HG03103 (cell line): ENCODE data around the gene CSHL1.
"Not testable (repeated sequence)": the region's sequence is repeated elsewhere in the genome, so short reads cannot be mapped to it uniquely, and the experiment has no call there.

Experiments
- ATAC-seq: cut with Tn5 transposase; IDR thresholded peaks from one replicate; pipeline ENCODE4 v1.9.1; 2021; ENCODE audit warnings: low read depth; ENCODE audit not compliant: unreplicated experiment

CSHL1 gene

GRCh38 chr17:63920050-63920449 is 9.0 kb upstream of the CSHL1 start:
- not testable (repeated sequence) for ATAC-seq

GRCh38 chr17:63919311-63919723 is 8.3 kb upstream of the CSHL1 start:
- ATAC-seq, result no peak

- ATAC-seq, result not testable (repeated sequence)
Observed at GRCh38 chr17:63918789-63919305, 7.8 kb upstream of the CSHL1 start, which contains the start of gene GH1. Gene GH1, minus strand, starts transcription at chr17:63918839. Its CDS starts 63 bp downstream, at chr17:63918776.

GRCh38 chr17:63918305-63918704 is 7.2 kb upstream of the CSHL1 start:
- ATAC-seq, result no peak

DNA sequence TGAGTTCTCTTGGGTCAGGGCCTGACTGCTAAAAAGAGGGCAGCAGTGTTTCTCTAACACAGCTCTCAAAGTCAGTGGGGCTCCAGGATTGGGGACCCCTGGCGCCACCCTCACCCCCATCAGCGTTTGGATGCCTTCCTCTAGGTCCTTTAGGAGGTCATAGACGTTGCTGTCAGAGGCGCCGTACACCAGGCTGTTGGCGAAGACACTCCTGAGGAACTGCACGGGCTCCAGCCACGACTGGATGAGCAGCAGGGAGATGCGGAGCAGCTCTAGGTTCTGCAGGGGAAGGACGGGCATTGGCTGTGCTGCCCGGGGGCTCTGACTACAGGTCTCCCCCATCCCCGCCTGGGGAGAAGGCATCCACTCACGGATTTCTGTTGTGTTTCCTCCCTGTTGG is 6.6 kb upstream of the CSHL1 start:
- no peak for ATAC-seq

- not testable (repeated sequence) for ATAC-seq
Observed at GRCh38 chr17:63917206-63917605, 6.1 kb upstream of the CSHL1 start.

- ATAC-seq, result no peak
Observed at GRCh38 chr17:63916566-63917185, 5.6 kb upstream of the CSHL1 start.

- not testable (repeated sequence) for ATAC-seq
Observed at GRCh38 chr17:63915753-63916152, 4.7 kb upstream of the CSHL1 start.

GRCh38 chr17:63914471-63914870 is 3.4 kb upstream of the CSHL1 start:
- no peak for ATAC-seq

DNA sequence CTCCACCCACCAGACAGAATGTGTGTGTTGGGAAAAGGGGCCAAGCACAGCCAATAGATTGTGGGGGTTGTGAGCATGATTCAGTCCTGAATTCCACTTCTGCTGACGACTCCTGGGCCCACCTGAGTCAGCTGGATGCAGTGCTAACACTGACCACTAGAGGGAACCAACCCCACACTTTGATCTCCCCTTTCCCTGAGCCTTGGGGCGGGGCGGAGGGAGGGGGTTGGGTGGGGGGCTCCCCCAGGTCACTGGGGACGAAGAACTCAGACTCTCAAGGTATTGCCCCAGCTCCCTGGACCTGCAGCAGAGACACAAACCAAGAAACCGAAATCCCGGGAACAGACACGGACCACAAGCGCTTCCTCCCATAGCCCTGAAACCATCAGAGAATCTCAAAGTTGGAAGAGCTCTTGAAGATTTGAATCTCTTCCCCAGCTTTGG is 621 bp upstream of the CSHL1 start:
- no peak for ATAC-seq

DNA sequence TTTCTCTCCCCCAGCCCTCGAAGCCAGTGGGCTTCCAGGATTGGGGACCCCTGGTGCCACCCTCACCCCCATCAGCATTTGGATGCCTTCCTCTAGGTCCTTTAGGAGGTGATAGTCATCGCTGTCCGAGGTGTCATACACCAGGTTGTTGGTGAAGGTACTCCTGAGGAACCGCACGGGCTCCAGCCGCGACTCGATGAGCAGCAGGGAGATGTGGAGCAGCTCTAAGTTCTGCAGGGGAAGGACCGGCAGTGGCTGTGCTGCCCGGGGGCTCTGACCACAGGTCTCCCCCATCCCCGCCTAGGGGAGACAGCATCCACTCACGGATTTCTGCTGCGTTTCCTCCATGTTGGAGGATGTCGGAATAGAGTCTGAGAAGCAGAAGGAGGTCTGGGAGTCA is 962 bp downstream of the CSHL1 start:
- ATAC-seq, result no peak

DNA sequence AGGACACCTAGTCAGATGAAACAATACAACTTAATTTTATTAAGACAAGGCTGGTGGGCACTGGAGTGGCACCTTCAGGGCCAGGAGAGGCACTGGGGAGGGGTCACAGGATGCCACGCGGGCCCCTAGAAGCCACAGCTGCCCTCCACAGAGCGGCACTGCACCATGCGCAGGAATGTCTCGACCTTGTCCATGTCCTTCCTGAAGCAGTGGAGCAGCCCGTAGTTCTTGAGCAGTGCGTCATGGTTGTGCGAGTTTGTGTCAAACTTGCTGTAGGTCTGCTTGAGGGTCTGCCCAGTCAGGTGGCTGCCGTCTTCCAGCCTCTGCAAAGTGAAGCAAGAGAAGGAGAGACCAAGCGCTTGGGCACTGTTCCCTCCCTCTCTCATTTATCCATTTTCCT is 1.5 kb downstream of the CSHL1 start:
- ATAC-seq, result not testable (repeated sequence)

DNA sequence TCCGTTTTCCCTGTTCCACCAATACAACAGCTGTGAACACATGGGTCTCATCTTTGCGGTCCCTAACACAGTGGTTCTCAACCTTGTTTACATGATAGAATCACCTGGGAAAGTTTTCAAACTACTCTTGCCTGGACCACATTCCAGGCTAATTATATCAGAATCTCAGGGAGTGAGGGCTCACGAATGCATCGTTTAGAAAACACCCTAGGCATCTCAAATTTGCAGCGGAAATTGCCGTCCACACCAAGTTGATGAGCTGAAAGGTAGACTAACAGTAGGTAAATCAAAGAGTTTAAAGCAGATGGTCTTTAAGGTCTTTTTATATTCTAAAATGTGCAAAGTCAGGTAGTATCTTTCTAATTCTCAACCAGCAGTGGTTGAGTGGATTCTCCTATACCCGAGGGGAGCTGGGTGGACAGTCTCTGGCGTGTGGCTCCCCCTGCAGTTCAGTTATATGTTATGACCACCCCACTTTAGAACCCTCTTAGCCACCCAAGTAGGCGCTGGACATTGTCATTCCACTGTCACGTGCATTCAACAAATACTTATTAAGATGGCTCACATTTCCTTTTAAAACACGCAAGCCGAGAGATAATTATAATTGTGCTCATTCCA is 3.8 kb downstream of the CSHL1 start:
- ATAC-seq, result not testable (repeated sequence)

DNA sequence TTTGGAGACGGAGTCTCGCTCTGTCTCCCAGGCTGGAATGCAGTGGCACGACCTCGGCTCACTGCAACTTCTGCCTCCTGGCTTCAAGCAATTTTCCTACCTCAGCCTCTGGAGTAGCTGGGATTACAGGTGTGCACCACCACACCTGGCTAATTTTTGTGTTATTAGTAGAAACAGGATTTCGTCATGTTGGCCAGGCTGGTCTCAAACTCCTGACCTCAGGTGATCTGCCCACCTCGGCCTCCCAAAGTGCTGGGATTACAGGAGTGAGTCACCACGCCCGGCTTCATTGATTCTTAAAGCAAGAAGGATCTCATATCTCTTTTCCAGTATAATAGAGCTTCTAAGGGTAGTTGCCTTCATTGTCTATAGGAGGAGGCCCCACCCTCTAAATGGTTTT is 6.3 kb downstream of the CSHL1 start:
- not testable (repeated sequence) for ATAC-seq

GRCh38 chr17:63903787-63904201 is 7.3 kb downstream of the CSHL1 start:
- ATAC-seq, result not testable (repeated sequence)

GRCh38 chr17:63901971-63902370 is 9.1 kb downstream of the CSHL1 start:
- ATAC-seq, result not testable (repeated sequence)

DNA sequence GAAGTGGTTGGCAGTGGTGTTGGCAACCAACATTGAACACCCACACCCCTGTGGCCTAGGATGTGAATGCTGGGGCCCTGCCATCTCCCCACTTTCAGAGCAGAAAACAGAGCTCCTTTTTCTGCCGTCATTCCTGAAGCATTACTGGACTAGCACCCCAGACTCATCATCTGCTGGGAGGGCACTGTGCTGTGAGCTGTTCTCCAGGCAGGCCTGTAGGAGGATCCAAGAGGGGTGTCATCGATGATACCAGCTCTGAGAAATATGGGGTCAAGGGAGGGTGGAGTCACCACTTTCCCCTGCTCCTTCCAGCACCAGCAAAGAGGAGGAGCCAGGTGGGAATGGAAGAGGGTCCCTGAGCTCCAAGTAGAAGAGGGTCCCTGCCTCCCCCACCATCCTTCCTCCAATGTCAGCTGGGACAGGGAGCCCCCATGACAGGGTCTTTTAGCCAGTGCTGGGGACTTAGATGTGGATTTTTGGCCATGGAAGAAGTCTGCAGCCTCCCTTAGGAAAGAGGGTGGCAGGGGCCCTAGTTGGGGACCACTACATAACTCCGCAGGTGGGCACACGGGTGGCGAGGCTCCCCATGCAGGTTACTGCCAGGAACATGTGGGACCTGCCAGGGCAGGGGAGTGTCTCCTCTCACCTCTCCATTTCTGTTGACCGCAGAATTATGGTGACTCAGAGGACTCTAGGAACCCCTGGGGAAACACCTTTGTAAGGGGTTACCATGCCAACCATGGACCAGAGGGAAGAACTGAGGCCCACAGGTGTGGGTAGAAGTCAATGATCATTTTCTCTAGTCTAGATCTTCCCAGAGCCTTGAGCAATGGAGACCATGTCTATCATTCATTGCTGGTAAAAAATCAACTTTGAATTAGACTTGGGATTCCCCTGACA is 11.9 kb downstream of the CSHL1 start:
- ATAC-seq, result not testable (repeated sequence)

DNA sequence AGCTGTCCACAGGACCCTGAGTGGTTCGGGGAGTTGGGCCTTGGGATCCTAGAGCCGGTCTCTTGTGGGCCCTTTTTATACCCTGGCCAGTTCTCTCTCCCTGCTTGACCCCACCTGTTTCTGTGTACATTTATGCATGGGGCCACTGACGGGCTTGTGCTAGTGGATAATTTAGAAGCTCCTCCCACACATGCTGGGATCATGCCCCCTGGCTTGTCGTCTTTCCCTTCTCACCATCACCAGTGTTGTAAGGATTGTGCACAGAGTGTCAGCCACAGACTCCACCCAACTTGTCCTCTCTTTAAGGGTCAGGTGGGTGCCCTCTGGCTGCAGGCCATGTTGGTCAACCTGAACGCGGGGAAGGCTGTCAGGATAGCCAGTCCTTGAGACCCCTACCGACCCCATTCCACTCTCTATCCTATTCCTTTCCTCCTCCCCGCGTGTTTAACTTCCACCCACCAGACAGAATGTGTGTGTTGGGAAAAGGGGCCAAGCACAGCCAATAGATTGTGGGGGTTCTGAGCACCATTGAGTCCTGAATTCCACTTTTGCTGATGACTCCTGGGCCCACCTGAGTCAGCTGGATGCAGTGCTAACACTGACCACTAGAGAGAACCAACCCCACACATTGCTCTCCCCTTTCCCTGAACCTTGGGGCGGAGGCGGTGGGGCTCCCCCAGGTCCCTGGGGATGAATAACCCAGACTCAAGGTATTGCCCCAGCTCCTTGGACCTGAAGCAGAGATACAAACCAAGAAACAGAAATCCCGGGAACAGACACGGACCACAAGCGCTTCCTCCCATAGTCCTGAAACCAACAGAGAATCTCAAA is 14.3 kb downstream of the CSHL1 start, which contains the start of gene CSH1:
Gene CSH1 (minus strand): TSS at position 51 of the 831 bp plus-strand sequence. CDS start 63 bp downstream, outside the sequence.
- ATAC-seq, result not testable (repeated sequence)

DNA sequence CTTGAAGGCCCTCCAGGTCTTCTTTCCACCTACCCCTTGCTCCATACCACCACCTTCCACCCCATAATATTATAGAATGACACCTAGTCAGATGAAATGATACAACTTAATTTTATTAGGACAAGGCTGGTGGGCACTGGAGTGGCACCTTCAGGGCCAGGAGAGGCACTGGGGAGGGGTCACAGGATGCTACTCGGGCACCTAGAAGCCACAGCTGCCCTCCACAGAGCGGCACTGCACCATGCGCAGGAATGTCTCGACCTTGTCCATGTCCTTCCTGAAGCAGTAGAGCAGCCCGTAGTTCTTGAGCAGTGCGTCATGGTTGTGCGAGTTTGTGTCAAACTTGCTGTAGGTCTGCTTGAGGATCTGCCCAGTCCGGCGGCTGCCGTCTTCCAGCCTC is 16.2 kb downstream of the CSHL1 start:
- not testable (repeated sequence) for ATAC-seq

DNA sequence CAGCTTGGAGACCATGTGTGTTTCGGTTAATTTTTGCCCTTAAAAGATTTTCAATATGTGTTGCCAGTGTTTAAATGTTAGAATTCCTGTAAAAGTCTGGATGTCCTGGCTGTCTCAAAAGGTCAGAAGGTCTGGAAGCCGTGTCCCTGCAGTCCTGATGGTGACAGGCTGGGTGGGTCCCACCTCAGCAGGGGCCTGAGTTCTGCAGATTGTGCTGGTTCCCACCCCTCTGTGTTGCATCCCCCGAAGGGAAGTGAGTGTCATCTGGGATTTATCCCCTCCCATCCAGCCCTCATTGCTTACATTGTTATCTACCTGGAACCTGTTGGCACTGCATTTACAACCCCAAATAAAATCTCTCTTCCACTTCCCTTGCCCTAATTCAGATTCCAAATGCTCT is 17.0 kb downstream of the CSHL1 start:
- not testable (repeated sequence) for ATAC-seq
